ENCODE measurements around the gene KRTAP10-4.

Gene KRTAP10-4

DNA sequence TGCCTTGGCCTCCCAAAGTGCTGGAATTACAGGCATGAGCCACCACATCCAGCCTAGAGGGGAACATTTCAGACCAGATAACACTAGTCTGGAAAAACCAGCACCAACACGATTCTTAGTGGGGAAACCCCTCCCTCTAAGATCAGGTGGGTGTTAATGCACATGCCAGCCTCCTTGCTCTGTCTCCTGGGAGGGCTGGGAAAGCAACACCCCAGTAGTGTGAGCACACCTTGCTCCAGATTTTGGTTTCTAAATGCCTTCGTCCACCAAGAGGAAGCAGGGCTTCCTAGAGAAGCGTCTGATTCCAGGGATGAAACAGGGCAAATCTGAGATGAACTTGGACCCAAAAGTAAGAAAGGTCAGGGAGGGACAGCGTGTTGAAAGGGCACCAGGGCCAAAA lies 2.2 kb upstream of the KRTAP10-4 start:
- TF ChIP-seq, protein P1, sequence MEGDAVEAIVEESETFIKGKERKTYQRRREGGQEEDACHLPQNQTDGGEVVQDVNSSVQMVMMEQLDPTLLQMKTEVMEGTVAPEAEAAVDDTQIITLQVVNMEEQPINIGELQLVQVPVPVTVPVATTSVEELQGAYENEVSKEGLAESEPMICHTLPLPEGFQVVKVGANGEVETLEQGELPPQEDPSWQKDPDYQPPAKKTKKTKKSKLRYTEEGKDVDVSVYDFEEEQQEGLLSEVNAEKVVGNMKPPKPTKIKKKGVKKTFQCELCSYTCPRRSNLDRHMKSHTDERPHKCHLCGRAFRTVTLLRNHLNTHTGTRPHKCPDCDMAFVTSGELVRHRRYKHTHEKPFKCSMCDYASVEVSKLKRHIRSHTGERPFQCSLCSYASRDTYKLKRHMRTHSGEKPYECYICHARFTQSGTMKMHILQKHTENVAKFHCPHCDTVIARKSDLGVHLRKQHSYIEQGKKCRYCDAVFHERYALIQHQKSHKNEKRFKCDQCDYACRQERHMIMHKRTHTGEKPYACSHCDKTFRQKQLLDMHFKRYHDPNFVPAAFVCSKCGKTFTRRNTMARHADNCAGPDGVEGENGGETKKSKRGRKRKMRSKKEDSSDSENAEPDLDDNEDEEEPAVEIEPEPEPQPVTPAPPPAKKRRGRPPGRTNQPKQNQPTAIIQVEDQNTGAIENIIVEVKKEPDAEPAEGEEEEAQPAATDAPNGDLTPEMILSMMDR (IDR thresholded peaks at IDR 0.05; ENCODE audit: borderline replicate concordance, extremely low read depth, low read length, poor library complexity, severe bottlenecking): no peak
- no peak for TF ChIP-seq EZH2 (IDR thresholded peaks at IDR 0.05; ENCODE audit: borderline replicate concordance, low read depth, low read length, severe bottlenecking)
- no peak for DNase-seq
- H3K9me3 ChIP-seq (ENCODE audit: insufficient read depth, low read length, severe bottlenecking): no peaks in the 10 kb centered on the region

DNA sequence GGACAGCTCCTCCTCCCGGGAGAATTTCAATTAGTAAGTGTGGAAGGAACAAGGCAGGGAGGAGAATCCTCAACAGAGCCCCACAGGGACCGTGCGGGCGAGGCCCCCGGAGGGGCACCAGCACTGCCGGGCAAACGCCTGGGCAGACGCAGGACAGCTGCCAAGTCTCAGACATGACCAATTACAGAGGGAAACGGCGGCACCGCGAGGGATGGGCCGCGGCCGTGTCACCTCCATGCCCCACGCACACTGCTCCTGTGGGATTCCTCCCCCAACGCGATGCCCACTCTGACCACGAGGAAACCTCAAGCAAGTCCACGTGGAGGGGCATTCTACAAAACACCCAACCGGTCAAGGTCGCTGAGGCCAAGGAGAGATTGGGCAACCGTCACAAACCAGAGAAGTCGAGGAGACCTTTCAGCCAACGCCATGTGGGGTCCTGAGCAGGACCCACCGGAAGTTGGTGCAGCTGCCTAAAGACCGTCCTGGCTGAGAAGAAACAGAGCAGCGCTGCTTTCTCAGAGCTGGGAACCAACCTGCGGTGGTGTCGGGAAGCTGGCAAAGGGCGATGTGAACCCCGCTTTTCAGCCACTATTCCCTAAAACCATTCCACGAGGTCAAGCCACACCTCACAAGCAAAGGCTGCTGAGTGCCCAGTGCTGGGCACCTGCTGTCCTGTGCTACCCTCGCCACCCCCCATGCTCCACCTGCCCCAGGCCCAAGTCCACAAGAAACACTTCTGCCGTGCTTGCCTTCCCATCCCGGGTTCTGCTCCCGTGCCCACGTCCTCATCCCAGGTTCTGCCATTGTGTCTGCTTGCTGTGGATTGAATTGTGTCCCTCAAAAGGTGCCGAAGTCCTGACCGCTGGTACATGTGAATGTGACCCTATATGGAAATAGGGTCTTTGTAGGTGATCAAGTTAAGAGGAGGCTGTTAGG lies 1.4 kb upstream of the KRTAP10-4 start:
- no peak overlapping the region for H3K4me2 ChIP-seq (ENCODE audit: insufficient read depth, low read length)
- H3K4me3 ChIP-seq (ENCODE audit: low read depth in 1 of 2, low read length in 2 of 2): no peak overlapping the region
- H3K4me1 ChIP-seq (ENCODE audit: insufficient read depth, low read length): no peaks in the 10 kb centered on the region
- no peak overlapping the region for H2AFZ ChIP-seq (ENCODE audit: low read depth, low read length)
- H3K9ac ChIP-seq (ENCODE audit: low read depth, low read length): no peak overlapping the region
- no peaks in the 10 kb centered on the region for H3K79me2 ChIP-seq (ENCODE audit: insufficient read depth, low read length)
- no peak for ATAC-seq (ENCODE audit: insufficient read depth, low read depth)
- H3K27ac ChIP-seq (ENCODE audit: low read length): no peak overlapping the region
- no peaks in the 10 kb centered on the region for H3K27me3 ChIP-seq (ENCODE audit: insufficient read depth, low read length, poor library complexity)
- no peaks in the 10 kb centered on the region for H3K36me3 ChIP-seq (ENCODE audit: insufficient read depth, low read length)
- no peak for DNase-seq
- H4K20me1 ChIP-seq (ENCODE audit: insufficient read depth, low read length): no peaks in the 10 kb centered on the region
- TF ChIP-seq, protein P1 (IDR thresholded peaks at IDR 0.05; ENCODE audit: borderline replicate concordance, extremely low read depth, low read length, poor library complexity, severe bottlenecking): no peak
- no peak for TF ChIP-seq EZH2 (IDR thresholded peaks at IDR 0.05; ENCODE audit: borderline replicate concordance, low read depth, low read length, severe bottlenecking)
- H3K9me3 ChIP-seq (ENCODE audit: insufficient read depth, low read length, severe bottlenecking): no peaks in the 10 kb centered on the region

More for the DNA sequence above, 2.2 kb upstream of the KRTAP10-4 start:
- no peak overlapping the region for H3K4me2 ChIP-seq (ENCODE audit: insufficient read depth, low read length)
- no peaks in the 10 kb centered on the region for H4K20me1 ChIP-seq (ENCODE audit: insufficient read depth, low read length)
- H3K27me3 ChIP-seq (ENCODE audit: insufficient read depth, low read length, poor library complexity): no peaks in the 10 kb centered on the region
- no peaks in the 10 kb centered on the region for H3K36me3 ChIP-seq (ENCODE audit: insufficient read depth, low read length)
- no peak overlapping the region for H3K4me3 ChIP-seq (ENCODE audit: low read depth in 1 of 2, low read length in 2 of 2)
- ATAC-seq (ENCODE audit: insufficient read depth, low read depth): no peak
- no peaks in the 10 kb centered on the region for H3K79me2 ChIP-seq (ENCODE audit: insufficient read depth, low read length)
- no peak overlapping the region for H3K27ac ChIP-seq (ENCODE audit: low read length)
- H3K9ac ChIP-seq (ENCODE audit: low read depth, low read length): no peak overlapping the region
- no peak overlapping the region for H2AFZ ChIP-seq (ENCODE audit: low read depth, low read length)
- H3K4me1 ChIP-seq (ENCODE audit: insufficient read depth, low read length): no peaks in the 10 kb centered on the region

DNA sequence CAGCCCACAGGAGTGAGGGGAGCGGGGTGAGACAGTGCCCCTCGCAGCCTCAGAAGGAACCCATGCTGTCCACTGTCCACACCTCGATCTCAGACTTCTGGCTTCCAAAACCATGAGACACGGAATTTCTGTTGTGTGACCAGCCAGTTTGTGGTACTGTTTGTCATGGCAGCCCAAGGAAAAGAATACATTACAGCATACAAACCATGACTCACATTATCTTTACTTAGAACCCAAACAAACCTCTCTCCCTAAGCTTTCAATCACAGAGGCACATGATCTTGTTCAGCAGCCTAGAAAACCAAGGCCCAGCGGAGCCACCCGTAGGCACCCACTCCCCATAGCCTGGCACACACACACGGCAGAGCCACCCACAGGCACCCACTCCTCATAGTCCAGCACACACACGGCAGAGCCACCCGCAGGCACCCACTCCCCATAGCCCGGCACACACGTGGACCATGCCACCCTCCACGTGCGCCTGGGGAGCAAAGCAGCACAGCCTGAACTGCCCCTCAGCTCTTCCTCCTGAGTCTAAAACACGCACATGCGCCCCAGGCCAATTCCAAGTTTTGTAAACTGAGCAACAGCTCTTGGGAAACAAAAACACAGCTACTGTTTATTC lies 458 bp upstream of the KRTAP10-4 start:
- Histone ChIP-seq H3K9me3 (ENCODE audit: insufficient read depth, low read length, severe bottlenecking) (no peaks in the 10 kb centered on the region), H3K4me3 (ENCODE audit: low read depth in 1 of 2, low read length in 2 of 2) (no peak overlapping the region), H2AFZ (ENCODE audit: low read depth, low read length) (no peak overlapping the region), H3K4me2 (ENCODE audit: insufficient read depth, low read length) (no peak overlapping the region), H3K27ac (ENCODE audit: low read length) (no peak overlapping the region), H3K27me3 (ENCODE audit: insufficient read depth, low read length, poor library complexity) (no peaks in the 10 kb centered on the region), H3K4me1 (ENCODE audit: insufficient read depth, low read length) (no peaks in the 10 kb centered on the region), H4K20me1 (ENCODE audit: insufficient read depth, low read length) (no peaks in the 10 kb centered on the region), H3K9ac (ENCODE audit: low read depth, low read length) (no peak overlapping the region), H3K36me3 (ENCODE audit: insufficient read depth, low read length) (no peaks in the 10 kb centered on the region), H3K79me2 (ENCODE audit: insufficient read depth, low read length) (no peaks in the 10 kb centered on the region)
- no peak for TF ChIP-seq EZH2 (IDR thresholded peaks at IDR 0.05; ENCODE audit: borderline replicate concordance, low read depth, low read length, severe bottlenecking)
- DNase-seq: no peak
- no peak for ATAC-seq (ENCODE audit: insufficient read depth, low read depth)

Data from DND-41 (cell line).